ENCODE results near the gene RSRP1. TPM values are rescaled to one million over a fixed set of nuclear protein-coding genes. Genes with fewer than 3 reads are reported as not detected.
A peak's percentile ranks its signal among the peaks of the same experiment; 100 is the strongest.

RSRP1 gene
- total and polyA plus RNA-seq, 2 of the 8 experiments (the other 6 are each of a cell fraction or from before 2014, with no cell fraction given): 32.9 to 59.4 TPM

- Histone ChIP-seq H2AK5ac (ENCODE audit: low read depth, low read length) (no peak overlapping the region), H3K23me2 (ENCODE audit: low read depth, low read length) (peaks cover 4% of the 10 kb centered on the region; the same call in 1 of the 2 replicates), H3K56ac (replicated peaks; ENCODE audit: insufficient read length, low read depth, low read length) (no peak overlapping the region), H3K27ac (ENCODE audit: low read depth, low read length) (no peak overlapping the region), H3K9ac (replicated peaks in 1 of 4; ENCODE audit: extremely low read depth in 1 of 4, low read depth in 3 of 4, low read length in 3 of 4) (peak overlapping the region in 1 of 4 experiments; percentile 25; a peak in 1 of 7 replicates), H3K4me2 (ENCODE audit: insufficient read depth in 1 of 2, low read depth in 2 of 2, low read length in 2 of 2) (no peak overlapping the region), H3K4ac (replicated peaks; ENCODE audit: insufficient read length, low read depth, low read length) (no peak overlapping the region), H2BK5ac (ENCODE audit: low read depth, low read length) (no peak overlapping the region), H2BK15ac (ENCODE audit: low read length) (no peak overlapping the region), H3K79me2 (ENCODE audit: control insufficient read depth in 1 of 2, insufficient read depth in 2 of 2, low read length in 2 of 2) (no peaks in the 10 kb centered on the region), H4K5ac (ENCODE audit: insufficient read length, low read depth, low read length) (no peak overlapping the region), H3K4me3 (ENCODE audit: extremely low read depth in 1 of 4, insufficient read depth in 2 of 4, low read depth in 3 of 4, low read length in 4 of 4) (no peak overlapping the region), H3K27me3 (replicated peaks in 1 of 4; ENCODE audit: control insufficient read depth in 3 of 4, extremely low read depth in 1 of 4, insufficient read depth in 3 of 4, low read length in 3 of 4) (no peaks in the 10 kb centered on the region), H2BK20ac (ENCODE audit: low read length) (no peak overlapping the region), H3K36me3 (ENCODE audit: control insufficient read depth in 2 of 4, insufficient read depth in 4 of 4, low read length in 3 of 4) (no peaks in the 10 kb centered on the region), H3K14ac (ENCODE audit: insufficient read length) (no peak overlapping the region), H2AFZ (ENCODE audit: low read length) (no peak overlapping the region), H4K91ac (replicated peaks; ENCODE audit: insufficient read length, low read length) (no peak overlapping the region), H4K20me1 (replicated peaks in 1 of 2; ENCODE audit: control insufficient read depth in 1 of 2, insufficient read depth in 2 of 2, low read length in 2 of 2) (peaks cover 0 to 4% of the 10 kb centered on the region in 2 experiments), H3K18ac (ENCODE audit: extremely low read depth, low read length) (no peak overlapping the region), H3K23ac (ENCODE audit: insufficient read length) (no peak overlapping the region), H2BK12ac (ENCODE audit: low read depth, low read length) (no peak overlapping the region), H3K79me1 (ENCODE audit: low read depth, low read length) (no peaks in the 10 kb centered on the region), H3K4me1 (replicated peaks in 1 of 4; ENCODE audit: control insufficient read depth in 3 of 4, insufficient read depth in 4 of 4, low read length in 3 of 4) (peaks cover 2 to 9% (median 4%) of the 10 kb centered on the region in 4 experiments; a peak in 3 of 7 replicates), H4K8ac (ENCODE audit: extremely low read depth, insufficient read depth, low read length) (no peak overlapping the region), H2BK120ac (replicated peaks; ENCODE audit: low read depth, low read length) (no peak overlapping the region), H3K9me3 (ENCODE audit: insufficient read depth in 2 of 2, low read depth in 1 of 2, low read length in 1 of 2) (no peaks in the 10 kb centered on the region)
- CTCF ChIA-PET (ENCODE audit: partially characterized antibody): interaction anchor here (0.7 to 1.9 kb wide), 8 partner anchors 8 to 270 kb away, joined by 3 to 6 read pairs (median 3); no protein-coding TSS in a partner anchor
- 90% methylated on average over 7 of the region's 7 CpGs; no CpG with 5 or more reads in 1 of the 2 experiments for WGBS, 2 experiments (ENCODE audit: extremely low coverage in 1 of 2, insufficient coverage in 1 of 2, insufficient read length in 1 of 2, insufficient replicate concordance in 2 of 2, low coverage in 1 of 2, low lambda C conversion rate in 2 of 2, missing lambda C conversion rate in 1 of 2)
- DNase-seq (ENCODE audit: low read depth in 1 of 2, low spot score in 2 of 2): no peak
- POLR2A ChIA-PET (ENCODE audit: partially characterized antibody): interaction anchor here (0.6 to 1.9 kb wide), 2 partner anchors 17 to 36 kb away, joined by 3 to 4 read pairs; partner anchors contain the start of gene SYF2
- no peak for FAIRE-seq
- TF ChIP-seq SRF (IDR thresholded peaks at IDR 0.05; ENCODE audit: low read depth, low read length) (no peak), BRCA1 (IDR thresholded peaks at IDR 0.05; ENCODE audit: low read depth, low read length) (no peak), ATF3 (IDR thresholded peaks at IDR 0.05; ENCODE audit: insufficient read depth, low read depth, low read length) (no peak), E2F6 (IDR thresholded peaks at IDR 0.05) (no peak), PHF8 (conservative IDR thresholded peaks at IDR 0.05; ENCODE audit: low read depth, low read length) (no peak), SP1 (IDR thresholded peaks at IDR 0.05; ENCODE audit: low read depth, low read length) (no peak), POLR2A (IDR thresholded peaks at IDR 0.05; ENCODE audit: control extremely low read depth in 1 of 2, low read depth in 2 of 2, low read length in 2 of 2) (no peak), CBX8 (IDR thresholded peaks at IDR 0.05; ENCODE audit: borderline replicate concordance, low read depth, low read length) (no peak), RFX5 (IDR thresholded peaks at IDR 0.05; ENCODE audit: borderline replicate concordance, low read depth, low read length) (no peak), KDM1A (IDR thresholded peaks at IDR 0.05; ENCODE audit: borderline replicate concordance, low read length) (no peak), KDM4A (IDR thresholded peaks at IDR 0.05; ENCODE audit: low read depth, low read length, severe bottlenecking) (no peak), TBP (IDR thresholded peaks at IDR 0.05; ENCODE audit: low read depth, low read length) (no peak), SIX5 (IDR thresholded peaks at IDR 0.05; ENCODE audit: low read depth, low read length) (no peak), BCL11A (IDR thresholded peaks at IDR 0.05; ENCODE audit: low read depth in 2 of 2, low read length in 2 of 2) (no peak)
Measured at GRCh38 chr1:25196830-25197229, 50.4 kb downstream of the RSRP1 start.
